Caco-2 (cell line): ENCODE measurements around the gene KRT13. TPM values are rescaled to one million over a fixed set of nuclear protein-coding genes. Genes with fewer than 3 reads are reported as not detected.

Experiments
- BruUV-seq: library from RNA; stranded (reverse); fragments of 400-500 nt; replicated peaks from 2 replicates; lab custom pipeline; 2021; lab: Mats Ljungman, UMichigan
- CTCF ChIA-PET: fragments of 300-600 bp; sonication (Branson Sonifier 250); formaldehyde crosslinking; loops from one replicate; lab custom pipeline; 2022; ENCODE audit warnings: antibody characterized with exemption; lab: Charles Lee
- POLR2A ChIA-PET: fragments of 300-600 bp; sonication (Branson Sonifier 250); formaldehyde crosslinking; loops from one replicate; lab custom pipeline; 2022; ENCODE audit warnings: antibody characterized with exemption; lab: Charles Lee
- DNase-seq, 2 experiments: peaks; one replicate each; pipeline versions ENCODE4 v3.0.0 to v3.0.0-alpha.2; 2020 to 2022
- H3K27me3 ChIP-seq: replicated peaks from 2 replicates; pipeline ENCODE4 v1.6.0; 2011; ENCODE audit warnings: low read length; ENCODE audit not compliant: control insufficient read depth, insufficient read depth
- H3K36me3 ChIP-seq: 2 replicates; pipeline ENCODE4 v1.5.1; 2011; ENCODE audit warnings: low read length; ENCODE audit not compliant: control insufficient read depth, insufficient read depth
- H3K4me1 ChIP-seq: fragments of 250-450 bp; sonication (Bioruptor Pico); 2 replicates; pipeline ENCODE4 v1.5.1; 2020; ENCODE audit warnings: mild to moderate bottlenecking
- H3K4me3 ChIP-seq: 2 replicates; pipeline ENCODE4 v1.5.1; 2011; ENCODE audit warnings: low read depth, mild to moderate bottlenecking, control low read depth, low read length
- H3K9me3 ChIP-seq: fragments of 250-450 bp; sonication (Bioruptor Pico); 2 replicates; pipeline ENCODE4 v1.5.1; 2020; ENCODE audit warnings: mild to moderate bottlenecking, moderate library complexity
- H3K27ac Mint-ChIP-seq: one replicate; pipeline ENCODE4 v1.8.0; 2022; ENCODE audit warnings: mixed read lengths; ENCODE audit not compliant: unreplicated experiment
- H3K27me3 Mint-ChIP-seq: one replicate; pipeline ENCODE4 v1.8.0; 2022; ENCODE audit warnings: mixed read lengths; ENCODE audit not compliant: insufficient read depth, unreplicated experiment
- H3K36me3 Mint-ChIP-seq: one replicate; pipeline ENCODE4 v1.8.0; 2022; ENCODE audit warnings: mild to moderate bottlenecking, mixed read lengths; ENCODE audit not compliant: insufficient read depth, unreplicated experiment
- H3K4me1 Mint-ChIP-seq: one replicate; pipeline ENCODE4 v1.8.0; 2022; ENCODE audit warnings: low read depth, mixed read lengths; ENCODE audit not compliant: unreplicated experiment
- H3K4me3 Mint-ChIP-seq: one replicate; pipeline ENCODE4 v1.8.0; 2022; ENCODE audit warnings: mild to moderate bottlenecking, moderate library complexity, mixed read lengths; ENCODE audit not compliant: unreplicated experiment
- H3K9me3 Mint-ChIP-seq: one replicate; pipeline ENCODE4 v1.8.0; 2022; ENCODE audit warnings: mixed read lengths; ENCODE audit not compliant: unreplicated experiment
- CTCF ChIP-seq, 2 experiments: fragments of 200-600 bp in 1 of 2; IDR thresholded peaks; 1 replicate in 1 of 2; 2 replicates in 1 of 2; pipeline versions ENCODE4 v1.5.1 to v1.8.0; 2011 to 2022; ENCODE audit warnings: antibody characterized with exemption in 1 of 2, control low read depth in 1 of 2, inconsistent platforms in 1 of 2, low read depth in 1 of 2, low read length in 1 of 2, mild to moderate bottlenecking in 1 of 2, moderate library complexity in 1 of 2; ENCODE audit not compliant: insufficient read depth in 1 of 2, severe bottlenecking in 1 of 2, unreplicated experiment in 1 of 2
- intact Hi-C: fragments of 100-400 bp; cut with micrococcal nuclease; formaldehyde crosslinking; loops from one replicate; pipeline ENCODE4 v1.10.0; 2022; ENCODE audit not compliant: unreplicated experiment
- total RNA-seq: library from RNA; stranded (reverse); gene quantifications from 2 replicates; pipeline ENCODE4 v1.2.3, GENCODE V29; 2022

KRT13 gene
- total RNA-seq, 1 experiment from 2014 or later: not detected

- Histone ChIP-seq H3K4me1 (peaks cover 24% of the 10 kb centered on the region), H3K9me3 (no peaks in the 10 kb centered on the region), H3K27me3 (no peaks in the 10 kb centered on the region), H3K4me3 (no peak overlapping the region), H3K36me3 (no peaks in the 10 kb centered on the region)
- Mint-ChIP-seq H3K9me3 (no peaks in the 10 kb centered on the region), H3K27ac (no peak overlapping the region), H3K36me3 (no peaks in the 10 kb centered on the region), H3K4me3 (no peak overlapping the region), H3K4me1 (peaks cover 18% of the 10 kb centered on the region), H3K27me3 (no peaks in the 10 kb centered on the region)
- no peak for TF ChIP-seq CTCF (IDR thresholded peaks at IDR 0.05; ENCODE audit: insufficient read depth in 1 of 2, low read depth in 1 of 2, low read length in 1 of 2, severe bottlenecking in 1 of 2, unreplicated experiment in 1 of 2)
- BruUV-seq: no TSS peak
- ChIA-PET CTCF (interaction anchor here (1.4 to 1.6 kb wide), 2 partner anchors 36 to 150 kb away, joined by 3 to 4 read pairs; no protein-coding TSS in a partner anchor), POLR2A (interaction anchor here (0.6 to 0.8 kb wide), 2 partner anchors 9 to 79 kb away, joined by 3 read pairs; no protein-coding TSS in a partner anchor)
- intact Hi-C loops: no loop called here
- DNase-seq: no peak
Measured at GRCh38 chr17:41513168-41513547, 7.7 kb upstream of the KRT13 start.

GRCh38 chr17:41512546-41513167 lies 7.2 kb upstream of the KRT13 start:
- intact Hi-C loops: no loop called here
- no peaks in the 10 kb centered on the region for H3K36me3 ChIP-seq
- H3K4me3 Mint-ChIP-seq: no peak overlapping the region
- no peaks in the 10 kb centered on the region for H3K27me3 ChIP-seq
- POLR2A ChIA-PET: interaction anchor here (0.8 kb wide), 1 partner anchor 10 kb away, joined by 3 read pairs; no protein-coding TSS in a partner anchor
- CTCF ChIA-PET: no interaction called here
- H3K27me3 Mint-ChIP-seq: no peaks in the 10 kb centered on the region
- H3K27ac Mint-ChIP-seq: no peak overlapping the region
- no peak for TF ChIP-seq CTCF (IDR thresholded peaks at IDR 0.05; ENCODE audit: insufficient read depth in 1 of 2, low read depth in 1 of 2, low read length in 1 of 2, severe bottlenecking in 1 of 2, unreplicated experiment in 1 of 2)
- H3K4me1 ChIP-seq: peaks cover 28% of the 10 kb centered on the region
- H3K9me3 Mint-ChIP-seq: no peaks in the 10 kb centered on the region
- peaks cover 18% of the 10 kb centered on the region for H3K4me1 Mint-ChIP-seq
- no peak for DNase-seq
- no peaks in the 10 kb centered on the region for H3K9me3 ChIP-seq
- H3K4me3 ChIP-seq: no peak overlapping the region
- peaks cover 1% of the 10 kb centered on the region for H3K36me3 Mint-ChIP-seq
- no TSS peak for BruUV-seq

GRCh38 chr17:41511716-41512115 lies 6.3 kb upstream of the KRT13 start:
- TF ChIP-seq CTCF (IDR thresholded peaks at IDR 0.05; ENCODE audit: insufficient read depth in 1 of 2, low read depth in 1 of 2, low read length in 1 of 2, severe bottlenecking in 1 of 2, unreplicated experiment in 1 of 2): no peak
- no peak overlapping the region for H3K4me3 Mint-ChIP-seq
- peaks cover 6% of the 10 kb centered on the region for H3K36me3 Mint-ChIP-seq
- H3K27me3 Mint-ChIP-seq: no peaks in the 10 kb centered on the region
- no peak overlapping the region for H3K4me3 ChIP-seq
- no peak for DNase-seq
- no peaks in the 10 kb centered on the region for H3K9me3 Mint-ChIP-seq
- POLR2A ChIA-PET: no interaction called here
- H3K4me1 Mint-ChIP-seq: peaks cover 19% of the 10 kb centered on the region
- intact Hi-C loops: no loop called here
- CTCF ChIA-PET: no interaction called here
- no peaks in the 10 kb centered on the region for H3K36me3 ChIP-seq
- BruUV-seq: no TSS peak
- peaks cover 38% of the 10 kb centered on the region for H3K4me1 ChIP-seq
- no peak overlapping the region for H3K27ac Mint-ChIP-seq
- no peaks in the 10 kb centered on the region for H3K9me3 ChIP-seq
- no peaks in the 10 kb centered on the region for H3K27me3 ChIP-seq
